Fibroblast of skin of abdomen (primary cell): Measurements from ENCODE around the gene BEND3.
"Not testable (repeated sequence)": the region's sequence is repeated elsewhere in the genome, so short reads cannot be mapped to it uniquely, and the experiment has no call there.

ENCODE experiments used
- DNase-seq: peaks from one replicate; pipeline ENCODE4 v3.0.0-alpha.2; 2013

The BEND3 gene

DNA sequence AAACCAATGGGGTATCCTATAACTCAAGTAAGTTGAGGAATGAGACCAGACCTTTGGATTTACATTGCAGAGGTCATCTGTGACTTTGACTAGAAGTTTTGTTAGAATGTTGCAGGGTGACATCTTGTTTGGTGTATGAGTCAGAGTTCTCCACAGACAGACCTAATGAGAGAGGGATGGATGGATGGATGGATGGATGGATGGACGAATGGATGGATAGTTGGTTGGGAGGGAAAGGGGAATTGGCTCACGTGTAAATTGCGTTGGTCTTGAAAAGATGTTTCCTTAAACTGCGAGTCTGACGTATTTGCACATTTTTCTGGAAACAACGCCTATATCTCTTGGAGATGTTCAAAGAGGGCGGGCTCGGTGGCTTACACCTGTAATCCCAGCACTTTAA lies 88.3 kb downstream of the BEND3 start:
- DNase-seq = no peak

DNA sequence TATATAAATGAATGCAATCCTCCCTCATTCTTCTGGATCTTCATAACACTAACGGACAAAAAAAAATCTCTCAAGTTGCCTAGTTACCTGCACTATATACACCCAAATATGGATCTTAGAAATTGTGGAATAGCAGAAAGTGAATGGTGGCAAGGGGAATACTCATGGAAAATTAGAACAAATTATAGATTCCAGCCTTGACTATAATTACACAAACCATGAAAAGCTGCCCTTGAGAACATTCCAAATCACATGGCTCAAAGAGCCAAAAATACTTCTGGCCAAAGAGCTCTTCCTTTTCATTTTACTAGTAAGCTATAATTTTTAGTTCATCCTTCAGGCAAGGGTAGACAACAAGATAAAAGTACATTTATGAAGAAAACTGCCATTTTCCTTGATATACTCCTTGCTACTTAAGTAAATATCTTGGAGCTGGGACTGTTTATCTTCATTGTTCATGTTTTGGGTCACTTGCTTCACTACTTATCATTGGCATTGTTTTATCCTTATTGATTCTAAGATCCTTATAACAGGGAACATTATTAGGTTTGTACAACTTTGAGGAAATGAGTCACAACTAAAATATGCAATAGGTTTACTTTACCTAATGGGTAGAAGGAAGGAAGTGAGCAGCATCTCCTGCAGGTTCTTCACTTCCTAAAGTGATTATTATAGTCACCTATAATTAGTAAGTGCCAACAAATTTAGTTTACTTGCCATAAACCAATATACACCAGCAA lies 93.7 kb downstream of the BEND3 start:
- no peak for DNase-seq

- no peak for DNase-seq
Observed at GRCh38 chr6:107020239-107020638, 95.1 kb downstream of the BEND3 start.

GRCh38 chr6:107019628-107020027 lies 95.7 kb downstream of the BEND3 start:
- DNase-seq = not testable (repeated sequence)

DNA sequence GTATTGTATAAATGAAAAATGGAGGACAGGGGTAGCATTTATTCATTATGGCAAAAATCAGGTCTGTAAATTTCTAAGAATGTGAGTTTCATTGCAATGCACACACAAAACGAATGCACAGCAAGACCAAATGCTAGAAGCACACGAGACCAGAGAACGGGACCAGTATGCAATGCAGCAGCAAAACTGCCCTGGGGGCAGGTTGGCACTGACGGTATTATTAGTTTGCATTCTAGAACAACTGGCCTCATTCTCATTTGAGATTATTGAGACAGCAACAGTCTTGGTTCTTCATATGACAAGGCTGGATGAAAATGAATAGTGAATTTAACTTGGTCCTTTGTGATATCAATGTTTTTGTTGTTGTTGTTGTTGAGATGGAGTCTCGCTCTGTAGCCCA lies 96.3 kb downstream of the BEND3 start:
- no peak for DNase-seq
